Epithelial cell of proximal tubule (primary cell): ENCODE measurements around the gene FAM83G. TPM values are rescaled to one million over a fixed set of nuclear protein-coding genes. Genes with fewer than 3 reads are reported as not detected.

Experiments used
- DNase-seq: peaks from one replicate; pipeline ENCODE4 v3.0.0-alpha.2; 2011; ENCODE audit warnings: low read depth
- H3K4me3 ChIP-seq: 2 replicates; pipeline ENCODE4 v1.5.1; 2011; ENCODE audit warnings: low read depth, mild to moderate bottlenecking, low read length
- CTCF ChIP-seq: conservative IDR thresholded peaks from 2 replicates; pipeline ENCODE4 v1.5.1; 2012; ENCODE audit warnings: low read depth, mild to moderate bottlenecking, low read length
- total RNA-seq: library from RNA; depleted of rRNA; stranded (reverse); fragments of >200 nt; gene quantifications from 2 replicates; pipeline ENCODE4 v1.2.3, GENCODE V29; 2015

FAM83G gene
- total RNA-seq, 1 donor from 2014 or later: 19.3 TPM

GRCh38 chr17:18978655-18979054, 25.9 kb downstream of the FAM83G start:
- H3K4me3 ChIP-seq: no peak overlapping the region
- DNase-seq: no peak
- TF ChIP-seq CTCF: no peak

- DNase-seq: no peak
- no peak overlapping the region for H3K4me3 ChIP-seq
- no peak for TF ChIP-seq CTCF
These were observed 26.5 kb downstream of the FAM83G start for GRCh38 chr17:18978050-18978449.

GRCh38 chr17:18977646-18978045, 26.9 kb downstream of the FAM83G start:
- no peak overlapping the region for H3K4me3 ChIP-seq
- no peak for DNase-seq
- TF ChIP-seq CTCF: no peak

GRCh38 chr17:18977021-18977420, 27.5 kb downstream of the FAM83G start:
- TF ChIP-seq CTCF: no peak
- H3K4me3 ChIP-seq: no peak overlapping the region
- DNase-seq: no peak

- no peak for DNase-seq
- H3K4me3 ChIP-seq: no peak overlapping the region
- no peak for TF ChIP-seq CTCF
These were observed 28.4 kb downstream of the FAM83G start for GRCh38 chr17:18976201-18976600.

GRCh38 chr17:18975597-18975996, 29.0 kb downstream of the FAM83G start:
- no peak for DNase-seq
- no peak for TF ChIP-seq CTCF
- no peak overlapping the region for H3K4me3 ChIP-seq

- H3K4me3 ChIP-seq: no peak overlapping the region
- no peak for DNase-seq
- TF ChIP-seq CTCF: no peak
These were observed 30.0 kb downstream of the FAM83G start for GRCh38 chr17:18974407-18975149.
